T-helper 1 cell (primary cell): ENCODE data around the gene AHCYL1.
"Not testable (repeated sequence)": the region's sequence is repeated elsewhere in the genome, so short reads cannot be mapped to it uniquely, and the experiment has no call there.

Source experiments
- DNase-seq, 5 donors: peaks; one replicate each; pipeline ENCODE4 v3.0.0-alpha.2; 2012 to 2020
- total RNA-seq, 4 donors: gene quantifications; one replicate each; lab custom pipeline; 2026; lab: John Stamatoyannopoulos, UW

AHCYL1 gene
- 20.4 to 48.7 (median 40.6) reads per million in 4 donors for total RNA-seq

DNA sequence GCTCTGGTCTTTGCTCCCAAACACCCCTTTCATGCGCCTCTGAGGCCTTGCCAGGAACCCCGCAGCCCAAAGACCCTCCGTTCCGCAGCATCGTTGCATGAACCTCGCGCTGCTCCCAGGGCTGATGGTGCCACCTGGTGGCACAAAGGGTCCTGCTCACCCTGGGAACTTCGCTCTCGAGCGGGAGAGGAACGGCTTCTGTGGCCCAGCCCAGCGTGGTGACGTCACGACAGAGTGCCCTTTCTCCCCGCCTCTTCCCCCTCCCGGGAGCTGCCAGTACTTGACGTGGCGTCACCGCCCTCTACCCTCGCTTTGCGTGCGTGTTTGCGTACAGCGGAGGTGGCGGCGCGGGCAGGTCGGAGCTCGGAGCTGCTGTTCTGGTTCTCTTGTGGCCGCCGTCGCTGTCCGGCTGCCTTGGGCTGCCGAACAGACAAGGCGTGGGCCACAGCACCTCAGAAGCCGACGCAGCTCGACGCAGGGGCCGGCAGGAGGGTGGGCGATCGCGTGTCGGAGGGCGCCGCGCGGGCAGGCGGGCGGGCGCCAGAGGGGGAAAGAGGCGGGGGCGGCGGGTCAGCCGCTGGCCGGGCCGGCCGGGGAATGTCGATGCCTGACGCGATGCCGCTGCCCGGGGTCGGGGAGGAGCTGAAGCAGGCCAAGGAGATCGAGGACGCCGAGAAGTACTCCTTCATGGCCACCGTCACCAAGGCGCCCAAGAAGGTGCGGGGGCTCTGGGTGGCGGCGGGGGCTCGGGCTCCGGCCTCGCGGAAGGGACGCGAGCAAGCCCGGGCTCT lies at the start of gene AHCYL1:
Gene AHCYL1, plus strand, starts transcription at position 310 of the 791 bp plus-strand sequence. Its CDS starts 288 bp downstream, at position 598.
- peak; percentile 97 to 99 (median 98) for DNase-seq

DNA sequence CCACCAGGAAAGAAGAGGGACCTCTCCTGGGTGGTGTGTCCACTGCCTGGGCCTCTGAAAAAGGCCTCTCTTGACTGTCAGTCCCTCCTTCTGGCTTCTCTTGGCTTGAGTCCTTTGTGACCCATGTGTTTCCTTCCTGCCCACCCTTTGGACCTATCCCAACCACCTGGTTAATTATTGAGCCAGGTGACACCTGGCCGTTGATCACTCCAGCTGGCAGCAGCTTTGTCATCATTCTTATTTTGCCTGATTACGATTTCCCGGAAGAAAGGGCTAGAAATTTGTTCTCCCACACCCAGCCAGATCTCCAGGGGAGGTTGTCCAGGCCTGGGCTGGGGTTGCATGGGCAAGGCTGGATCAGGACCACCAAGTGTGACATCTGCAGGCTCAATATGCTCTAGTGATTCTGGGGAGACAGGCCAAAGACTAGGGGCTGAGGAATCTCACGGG lies 49.1 kb upstream of the AHCYL1 start:
- no peak for DNase-seq

DNA sequence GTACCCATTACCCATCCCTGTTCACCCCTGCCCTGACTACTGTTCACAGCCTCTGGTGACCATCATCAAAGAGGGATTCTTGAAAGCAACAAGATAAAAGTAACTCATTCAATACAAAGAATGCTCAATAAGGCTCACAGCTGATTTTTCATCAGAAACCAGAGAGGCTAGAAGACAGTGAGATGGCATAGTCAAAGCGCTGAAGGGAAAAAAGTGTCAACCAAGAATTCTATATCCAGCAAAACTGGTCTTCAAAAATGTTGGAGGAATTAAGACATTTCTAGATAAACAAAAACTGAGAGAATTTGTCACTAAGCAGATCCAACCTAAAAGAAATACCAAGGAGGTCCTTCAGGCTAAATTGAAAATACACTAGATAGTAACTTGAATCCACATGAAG lies 46.8 kb upstream of the AHCYL1 start:
- DNase-seq, result no peak

DNA sequence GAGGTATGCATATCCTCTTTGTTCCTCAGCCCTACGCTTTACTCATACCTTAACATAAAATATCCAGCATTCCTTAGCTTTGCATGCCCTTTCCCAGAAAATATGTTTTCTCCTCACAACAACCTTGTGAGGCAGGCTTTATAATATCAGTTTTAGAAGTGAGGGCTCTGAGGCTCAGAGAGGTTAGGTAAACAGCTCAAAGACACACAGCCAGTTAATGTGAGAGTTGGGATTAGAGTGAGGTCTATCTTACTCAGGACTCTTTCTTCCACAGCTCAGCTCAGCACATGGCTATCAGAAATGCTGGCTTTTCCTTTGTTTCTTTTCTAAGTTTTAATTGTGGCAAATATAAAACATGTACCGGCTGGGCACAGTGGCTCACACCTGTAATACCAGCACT lies 46.0 kb upstream of the AHCYL1 start:
- no peak for DNase-seq

DNA sequence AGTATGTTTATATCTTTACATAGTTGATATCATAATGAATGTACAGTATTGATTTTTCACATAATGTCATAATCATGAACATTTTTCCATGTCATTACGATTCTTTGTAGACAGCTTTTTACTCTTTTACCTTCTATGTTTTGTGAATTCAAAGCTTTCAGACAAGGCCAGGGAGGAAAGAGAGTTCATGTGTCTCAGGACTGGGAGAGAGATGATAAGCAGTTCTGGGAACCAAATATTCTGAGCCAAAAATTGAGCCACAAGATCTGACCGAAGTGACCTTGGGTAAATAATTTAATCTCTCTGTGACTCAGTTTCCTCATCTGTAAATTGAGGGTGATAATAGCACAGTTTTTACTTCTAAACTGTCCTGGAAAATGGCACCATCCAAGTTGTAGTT lies 42.1 kb upstream of the AHCYL1 start:
- DNase-seq, result no peak

DNA sequence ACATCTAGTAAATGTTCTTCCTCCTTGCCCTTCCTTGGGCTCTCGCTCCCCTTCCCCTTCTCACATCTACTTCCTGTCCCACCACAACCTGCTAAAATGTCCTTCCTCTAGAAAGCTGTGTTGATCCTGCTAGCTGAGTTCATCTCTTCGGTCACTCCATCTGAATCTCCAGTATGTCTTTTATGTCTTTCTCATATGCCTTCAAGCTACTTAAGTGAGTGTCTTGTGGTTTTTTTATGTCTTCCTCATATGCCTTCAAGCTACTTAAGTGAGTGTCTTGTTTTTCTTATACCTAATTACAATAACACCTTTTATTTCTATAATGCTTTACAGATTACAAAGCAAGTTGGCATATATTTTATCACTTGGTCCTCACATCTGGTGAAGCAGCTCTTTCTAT lies 40.0 kb upstream of the AHCYL1 start:
- no peak for DNase-seq

DNA sequence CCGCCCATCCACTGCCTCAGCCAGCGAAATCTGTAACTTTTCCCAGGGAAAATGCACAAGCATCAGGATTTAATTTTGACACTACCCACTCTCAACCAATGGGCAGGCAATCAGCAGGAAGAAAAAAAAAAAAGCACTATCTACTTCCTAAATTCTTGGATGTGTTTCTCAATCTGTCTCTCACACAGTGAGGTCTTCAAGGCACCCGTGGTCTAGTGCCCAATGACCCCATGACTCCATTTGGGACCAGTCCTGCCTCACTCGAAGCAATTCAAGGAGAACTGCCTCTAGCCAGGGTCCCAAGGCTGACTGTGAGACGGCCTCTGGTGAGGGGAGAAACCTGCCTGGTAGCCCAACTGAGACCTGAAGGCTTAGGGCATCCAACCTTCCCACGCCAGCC lies 38.1 kb upstream of the AHCYL1 start:
- DNase-seq, result no peak

DNA sequence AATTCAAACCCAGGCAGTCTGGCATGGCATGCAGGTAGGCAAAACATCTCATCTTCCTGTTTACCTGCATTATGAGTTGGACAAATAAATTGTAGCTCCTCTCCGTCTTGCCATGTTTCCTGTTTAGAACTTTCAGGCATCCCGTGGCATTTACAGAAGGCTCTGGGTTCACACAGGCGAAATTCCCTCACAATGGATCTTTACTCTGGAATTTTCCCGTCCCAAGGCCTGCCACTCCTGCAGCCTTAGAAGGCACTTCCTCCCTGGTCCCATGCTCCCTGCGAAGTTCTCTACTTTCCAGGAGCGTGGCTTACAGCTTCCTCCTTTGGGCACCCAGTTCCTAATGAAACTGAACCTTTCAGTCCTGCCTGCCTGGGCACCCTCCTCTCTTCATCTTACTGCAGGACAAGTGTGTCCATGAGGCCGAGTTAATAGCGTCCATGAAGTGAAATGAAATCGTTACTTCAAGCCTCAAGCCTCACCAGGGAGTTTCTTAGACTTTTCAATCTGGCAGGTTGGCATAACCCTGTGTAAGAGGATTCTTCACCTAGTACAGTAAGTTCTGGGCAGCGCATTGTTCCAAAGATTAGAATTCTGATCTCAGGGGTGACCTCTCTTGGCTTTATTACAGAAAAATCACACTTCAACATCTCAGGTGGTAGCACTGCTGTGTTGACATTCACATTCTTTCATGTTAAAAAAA lies 36.8 kb upstream of the AHCYL1 start:
- DNase-seq, result no peak

DNA sequence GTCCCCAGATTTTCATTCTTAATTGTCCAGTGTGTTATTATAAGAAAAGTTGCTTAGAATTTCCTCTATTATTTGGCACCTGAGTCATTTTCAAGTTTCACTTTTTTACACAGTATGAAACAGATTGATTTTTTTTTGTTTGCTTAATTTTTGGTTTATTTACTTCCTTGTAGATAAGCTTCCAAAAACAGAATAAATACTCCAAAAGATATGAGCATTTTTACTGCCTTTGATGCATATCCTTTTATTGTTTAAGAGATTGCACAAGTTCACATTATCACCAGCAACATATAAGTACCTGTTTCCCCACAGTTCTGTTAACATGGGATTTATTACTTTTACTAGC lies 36.3 kb upstream of the AHCYL1 start:
- DNase-seq, result no peak

DNA sequence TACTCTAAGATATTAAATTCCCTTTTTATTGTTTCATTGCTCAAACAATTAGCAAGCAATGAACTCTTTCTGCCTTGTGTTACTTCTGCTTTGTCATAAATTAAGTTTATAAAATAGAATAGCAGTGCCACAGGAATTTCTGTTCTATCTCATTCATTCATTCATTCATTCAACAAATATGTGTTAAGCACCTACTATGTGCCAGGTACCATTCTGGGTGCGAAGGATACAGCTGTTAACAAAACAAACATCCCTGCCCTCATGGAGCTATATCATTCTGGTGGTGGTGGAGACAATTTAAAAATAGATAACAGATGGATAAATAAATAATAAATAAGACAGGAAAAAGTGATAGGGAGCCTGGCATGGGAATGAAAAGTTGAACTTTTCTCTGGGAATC lies 34.5 kb upstream of the AHCYL1 start:
- DNase-seq, result no peak

DNA sequence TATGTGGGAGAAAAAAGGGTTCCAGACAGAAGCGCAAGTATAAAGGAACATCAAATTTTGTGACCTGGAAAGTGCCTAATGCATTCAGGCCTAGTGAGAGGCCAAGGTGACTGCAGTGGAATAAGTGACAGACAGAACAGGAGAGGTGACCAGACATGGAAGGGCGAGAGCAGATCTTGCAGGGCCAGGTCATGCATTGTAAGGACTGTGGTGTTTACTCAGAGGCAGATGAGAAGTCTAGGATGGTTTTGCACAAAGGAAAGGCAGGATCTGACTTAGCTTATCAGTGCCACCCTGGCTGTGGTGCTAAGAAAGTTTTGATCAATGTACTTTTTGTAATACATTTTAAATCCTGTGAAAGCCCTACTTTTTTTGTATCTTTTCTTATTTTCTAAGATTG lies 34.1 kb upstream of the AHCYL1 start:
- no peak for DNase-seq

DNA sequence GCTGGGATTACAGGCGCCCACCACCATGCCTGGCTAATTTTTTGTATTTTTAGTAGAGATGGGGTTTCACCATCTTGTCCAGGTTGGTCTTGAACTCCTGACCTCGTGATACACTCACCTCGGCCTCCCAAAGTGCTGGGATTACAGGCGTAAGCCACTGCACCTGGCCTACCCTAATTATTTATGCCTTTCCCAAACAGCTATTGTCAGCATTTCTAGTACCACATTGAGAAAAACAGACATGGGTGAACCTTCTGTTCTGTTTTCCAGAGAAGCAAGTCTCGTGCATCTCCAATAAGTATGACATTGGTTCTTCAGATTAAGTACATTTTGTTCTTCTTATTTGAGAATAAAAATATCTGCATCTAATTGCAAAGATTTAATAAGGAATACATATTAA lies 33.1 kb upstream of the AHCYL1 start:
- DNase-seq, result not testable (repeated sequence)

DNA sequence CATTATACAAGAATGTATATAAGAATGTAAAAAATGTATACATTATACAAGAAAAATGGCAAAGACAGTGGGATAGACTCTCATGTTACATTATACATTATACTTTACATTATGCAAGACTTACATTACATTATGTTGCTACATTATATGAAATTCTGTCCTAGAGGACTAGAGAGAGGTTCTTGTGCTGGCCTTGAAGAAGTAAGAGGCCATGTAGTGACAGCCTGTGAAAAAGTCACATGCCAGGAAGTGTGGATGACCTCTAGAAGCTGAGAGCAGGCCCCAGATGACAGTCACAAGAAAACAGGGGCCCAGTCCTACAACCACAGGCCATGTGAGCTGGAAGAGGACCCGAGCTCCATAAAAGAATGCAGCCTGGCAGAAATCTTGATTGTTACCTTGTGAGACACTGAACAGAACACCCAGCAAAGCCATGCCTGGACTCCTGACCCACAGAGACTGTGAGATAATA lies 30.5 kb upstream of the AHCYL1 start:
- no peak for DNase-seq

DNA sequence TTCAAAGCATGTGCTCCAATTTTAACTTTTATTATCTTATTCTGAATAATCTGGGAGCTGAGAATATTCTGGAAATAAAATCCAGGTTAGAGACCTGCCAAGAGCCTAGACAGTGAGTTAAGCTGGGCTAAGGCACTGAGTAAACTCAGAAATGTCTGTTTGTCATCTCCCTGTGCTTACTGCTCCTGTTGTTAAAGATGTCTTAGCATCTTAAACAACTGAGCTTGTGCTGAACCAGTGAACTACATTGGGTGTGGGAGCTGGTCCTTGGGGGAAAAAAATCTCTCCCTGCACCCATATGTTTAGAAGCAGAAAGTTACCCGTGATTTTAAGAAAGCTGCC lies 25.0 kb upstream of the AHCYL1 start:
- no peak for DNase-seq

DNA sequence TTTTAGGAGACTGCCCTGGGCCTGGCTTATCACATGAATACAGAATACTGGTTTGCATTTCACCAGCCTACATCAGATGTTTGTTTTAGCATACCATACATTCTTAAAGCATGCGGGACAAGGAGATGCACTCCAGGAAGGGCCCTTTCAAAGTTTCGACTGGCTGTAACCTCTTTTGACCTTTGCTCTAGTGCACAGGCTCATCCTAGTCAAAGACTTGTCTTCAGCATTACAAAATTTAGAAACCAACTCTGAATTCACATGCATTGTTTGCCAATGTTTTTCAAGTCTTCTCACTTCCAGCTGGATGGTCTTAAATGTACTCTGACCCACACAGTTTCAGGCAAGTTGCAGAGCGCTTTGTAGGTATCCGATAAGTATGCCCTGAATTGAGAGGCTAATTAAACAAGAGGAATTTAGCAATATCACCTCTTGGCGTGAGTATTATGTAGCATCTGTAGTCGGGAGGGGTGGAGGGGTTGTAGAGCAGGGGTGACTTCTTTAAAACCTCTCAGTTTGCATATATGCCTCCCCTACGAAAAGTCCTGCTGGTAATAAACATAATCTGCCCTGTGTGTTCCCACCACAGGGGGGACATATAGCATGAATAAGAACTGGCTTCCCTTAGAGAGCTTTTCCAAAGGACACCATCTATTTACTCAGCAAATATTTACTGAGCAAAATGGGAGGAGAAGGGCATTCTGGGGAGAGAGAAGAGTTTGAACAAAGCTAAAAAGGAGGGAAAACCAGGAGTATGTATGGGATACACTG lies 24.4 kb upstream of the AHCYL1 start:
- no peak for DNase-seq

DNA sequence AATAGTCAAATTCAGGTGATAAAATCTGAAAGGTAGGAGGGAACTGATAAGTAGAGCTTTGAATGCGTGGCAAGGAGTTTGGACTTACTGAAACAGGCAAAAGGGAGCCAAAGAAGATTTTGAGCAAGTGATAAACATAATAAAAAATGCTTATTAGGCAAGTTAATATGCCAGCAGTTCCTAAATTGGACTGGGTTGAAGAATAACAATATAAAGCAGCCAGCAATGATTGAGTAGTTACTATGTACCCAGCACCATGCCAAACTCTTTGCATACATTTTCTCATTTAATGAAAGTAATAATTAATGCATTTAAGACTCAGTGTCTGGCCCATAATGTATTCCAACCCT lies 23.8 kb upstream of the AHCYL1 start:
- DNase-seq, result no peak

DNA sequence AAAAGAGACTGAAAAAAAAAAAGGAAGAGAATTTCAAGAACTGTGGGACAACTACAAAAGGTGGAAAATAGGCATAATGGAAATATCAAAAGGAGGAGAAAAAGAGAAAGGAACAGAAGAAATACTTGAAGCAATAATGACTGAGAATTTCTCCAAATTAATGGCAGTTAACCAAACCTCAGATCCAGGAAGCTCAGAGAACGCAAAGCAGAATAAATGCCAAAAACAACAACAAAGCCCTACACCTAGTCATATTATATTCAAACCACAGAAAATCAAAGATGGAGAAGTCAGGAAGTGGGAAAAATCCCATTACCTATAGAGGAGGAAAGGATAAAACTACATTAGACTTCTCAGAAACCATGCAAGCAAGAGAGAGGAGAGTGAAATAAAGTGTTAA lies 20.7 kb upstream of the AHCYL1 start:
- no peak for DNase-seq

DNA sequence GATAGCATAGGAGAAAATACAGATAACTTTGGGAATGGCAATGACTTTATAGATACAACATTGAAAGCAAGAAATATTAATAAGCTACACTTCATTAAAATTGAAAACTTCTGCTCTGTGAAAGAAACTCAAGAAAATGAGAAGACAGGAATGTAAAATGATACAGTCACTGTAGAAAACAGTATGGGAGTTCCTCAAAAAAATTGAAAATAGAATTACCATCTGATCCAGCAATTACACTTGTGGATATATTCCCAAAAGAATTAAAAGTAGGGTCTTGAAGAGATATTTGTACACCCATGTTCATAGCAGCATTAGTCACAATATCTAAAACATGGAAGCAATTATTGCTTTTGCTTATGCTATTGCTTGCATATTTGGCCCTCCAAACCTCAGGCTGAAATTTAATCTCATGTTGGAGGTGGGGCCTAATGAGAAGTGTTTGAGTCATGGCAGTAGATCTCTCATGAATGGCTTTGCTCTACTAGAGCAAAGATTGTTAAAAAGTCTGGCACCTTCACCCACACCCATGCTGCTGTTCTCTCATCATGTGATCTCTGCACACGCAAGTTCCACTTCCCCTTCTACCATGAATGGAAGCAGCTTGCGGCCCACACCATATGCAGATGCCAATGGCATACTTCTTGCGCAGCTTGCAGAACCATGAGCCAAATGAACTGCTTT lies 15.3 kb upstream of the AHCYL1 start:
- DNase-seq, result no peak

DNA sequence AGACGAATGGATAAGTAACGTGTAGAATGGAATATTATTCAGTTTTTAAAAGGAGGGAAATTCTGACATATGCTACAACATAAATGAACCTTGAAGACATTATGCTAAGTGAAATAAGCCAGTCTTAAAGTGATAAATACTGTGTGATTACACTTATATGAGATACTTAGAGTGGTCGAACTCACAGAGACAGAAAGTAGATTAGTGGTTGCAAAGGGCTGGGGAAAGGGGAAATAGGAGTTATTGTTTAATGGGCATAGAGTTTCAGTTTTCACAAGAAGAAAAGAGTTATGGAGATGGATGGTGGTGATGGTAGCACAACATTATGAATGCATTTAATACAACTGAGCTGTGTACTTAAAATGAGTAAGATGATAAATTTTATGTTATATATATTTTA lies 14.7 kb upstream of the AHCYL1 start:
- no peak for DNase-seq

DNA sequence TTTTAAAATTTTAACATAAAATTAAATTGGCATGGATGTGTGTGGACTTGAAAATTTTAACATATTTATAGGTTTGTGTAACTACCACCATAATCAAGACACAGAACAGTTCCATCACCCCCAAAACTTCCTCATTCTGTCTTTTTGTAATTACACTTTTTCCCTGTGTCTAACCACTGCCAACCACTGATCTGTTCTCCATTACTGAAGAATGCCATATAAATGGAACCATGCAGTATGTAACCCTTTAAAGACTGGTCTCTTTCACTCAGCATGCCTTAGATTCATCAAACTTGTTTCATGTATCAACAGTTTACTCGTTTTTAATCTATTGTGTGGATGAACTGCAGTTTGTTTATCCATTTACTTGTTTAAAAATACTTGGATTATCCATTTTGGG lies 13.0 kb upstream of the AHCYL1 start:
- no peak for DNase-seq

DNA sequence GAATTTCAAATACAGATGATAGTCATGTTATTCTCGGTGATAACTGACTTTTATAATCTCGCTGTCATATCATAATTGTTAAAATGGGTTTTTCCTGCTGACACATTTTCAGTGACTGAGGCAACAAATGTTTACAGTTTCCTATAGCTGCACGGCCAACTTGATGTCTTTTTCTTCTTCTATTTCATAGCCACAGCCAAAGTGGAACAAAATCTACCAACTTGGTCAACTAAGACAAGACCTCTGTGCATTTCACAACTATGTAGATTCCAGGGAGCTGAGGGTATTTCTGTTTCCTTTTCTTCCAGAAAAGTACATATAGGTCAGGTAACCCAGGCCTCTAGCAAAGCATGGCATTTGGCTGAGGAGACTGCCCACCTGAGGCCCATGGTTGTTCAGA lies 10.4 kb upstream of the AHCYL1 start:
- no peak for DNase-seq

DNA sequence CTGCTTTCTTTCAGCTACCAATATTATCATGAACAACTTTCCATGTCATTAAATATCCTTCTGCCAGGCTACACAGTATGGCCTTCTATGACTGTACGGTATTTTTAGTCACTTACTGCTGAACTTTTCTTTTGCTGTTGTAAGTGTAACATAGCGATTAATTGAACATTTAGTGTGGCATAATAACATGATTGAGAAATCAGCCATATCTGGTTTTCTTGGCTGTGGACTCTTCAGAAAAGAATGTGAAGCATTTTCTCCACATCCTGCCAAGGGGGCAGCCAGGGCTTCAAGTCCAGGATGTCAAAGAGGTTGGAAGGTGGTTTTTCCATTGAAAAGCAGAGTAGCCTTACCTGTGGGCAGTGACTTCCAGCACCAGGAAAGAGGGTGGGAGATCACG lies 8.8 kb upstream of the AHCYL1 start:
- no peak for DNase-seq

DNA sequence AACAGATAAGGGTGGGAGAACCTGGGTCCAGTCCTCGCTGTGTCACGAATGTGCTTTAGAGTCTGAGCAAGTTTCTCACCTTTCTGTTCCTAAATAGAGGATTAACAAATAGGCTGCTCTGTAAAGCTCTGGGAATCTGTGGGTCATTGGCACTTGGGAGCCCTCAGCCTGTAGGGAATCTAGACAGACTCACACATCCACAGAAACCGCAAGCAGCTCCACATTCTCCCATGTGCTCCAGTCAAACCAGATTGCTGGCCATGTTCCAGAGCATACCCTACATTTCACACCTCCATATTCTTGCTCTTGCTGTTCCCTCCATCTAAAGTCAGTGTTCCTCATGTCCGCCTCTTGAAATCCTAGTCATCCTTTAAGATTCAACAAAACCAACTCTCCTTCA lies 7.8 kb upstream of the AHCYL1 start:
- DNase-seq, result no peak
